ENCODE results near the gene GPSM3.
"Not testable (repeated sequence)": the region's sequence is repeated elsewhere in the genome, so short reads cannot be mapped to it uniquely, and the experiment has no call there.

Gene GPSM3, protein sequence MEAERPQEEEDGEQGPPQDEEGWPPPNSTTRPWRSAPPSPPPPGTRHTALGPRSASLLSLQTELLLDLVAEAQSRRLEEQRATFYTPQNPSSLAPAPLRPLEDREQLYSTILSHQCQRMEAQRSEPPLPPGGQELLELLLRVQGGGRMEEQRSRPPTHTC

DNA sequence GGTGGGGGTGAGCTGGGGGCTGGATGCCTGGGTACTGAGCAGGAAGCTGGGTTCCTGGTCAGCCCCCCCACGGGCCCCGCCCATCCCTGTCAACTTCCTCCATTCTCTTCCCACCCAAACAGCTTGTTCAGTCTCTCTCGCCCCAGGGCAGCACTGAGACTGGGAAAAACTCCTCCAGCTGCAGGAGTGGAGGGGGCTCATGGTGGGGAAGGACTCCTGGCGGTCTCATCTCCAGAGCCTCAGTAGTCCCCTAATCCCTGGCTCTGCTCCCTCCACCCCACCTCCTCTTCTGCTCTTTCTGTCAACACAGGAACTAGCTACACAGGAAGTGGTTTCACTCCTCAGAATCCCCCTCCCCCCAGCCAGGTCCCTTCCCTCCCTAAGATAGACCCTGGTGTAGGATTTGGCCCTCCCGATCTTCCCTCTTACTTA lies at the start of gene GPSM3:
Gene GPSM3 (minus strand): TSS at position 36 of the 432 bp plus-strand sequence. CDS start 130 bp downstream, outside the sequence.
- DNase-seq: no peak

DNA sequence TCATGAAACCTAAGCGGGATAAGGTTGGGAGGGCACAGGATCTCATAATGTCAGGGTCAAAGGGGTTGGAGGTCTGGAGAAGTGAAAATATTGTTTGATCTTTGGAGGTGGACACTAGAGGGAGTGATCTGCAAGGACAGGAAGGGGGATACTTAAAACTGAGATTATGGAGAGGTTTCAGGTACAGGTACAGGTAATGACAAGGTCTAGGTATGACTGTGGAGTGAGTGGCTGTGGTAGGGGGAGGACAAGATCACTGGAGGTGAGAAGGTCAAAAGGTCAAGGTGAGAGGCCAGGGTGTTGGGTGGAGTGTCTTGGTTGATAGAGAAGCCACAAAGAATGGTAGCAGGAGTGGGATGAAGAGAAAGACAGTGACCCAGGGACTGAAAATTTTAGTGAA lies 48.2 kb upstream of the GPSM3 start:
- DNase-seq: no peak

DNA sequence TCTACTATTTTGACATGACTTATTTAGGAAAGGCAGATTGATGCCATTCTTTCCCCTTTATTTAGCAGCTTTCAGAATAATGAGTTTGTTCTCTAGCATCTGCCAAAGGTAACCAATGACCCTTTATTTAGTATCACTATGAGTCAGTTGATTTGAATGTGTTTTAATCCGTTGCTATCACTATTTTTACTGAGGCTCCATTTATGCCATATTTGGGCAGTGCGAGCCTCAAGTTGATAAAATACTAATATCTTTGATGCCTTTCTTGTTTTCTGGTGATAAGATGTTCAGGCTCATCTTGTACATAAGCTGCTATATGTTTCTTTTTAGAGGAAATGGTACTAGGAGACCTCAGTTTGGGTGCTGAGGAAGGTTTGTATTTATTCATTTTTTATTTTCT lies 47.0 kb upstream of the GPSM3 start:
- DNase-seq: no peak

DNA sequence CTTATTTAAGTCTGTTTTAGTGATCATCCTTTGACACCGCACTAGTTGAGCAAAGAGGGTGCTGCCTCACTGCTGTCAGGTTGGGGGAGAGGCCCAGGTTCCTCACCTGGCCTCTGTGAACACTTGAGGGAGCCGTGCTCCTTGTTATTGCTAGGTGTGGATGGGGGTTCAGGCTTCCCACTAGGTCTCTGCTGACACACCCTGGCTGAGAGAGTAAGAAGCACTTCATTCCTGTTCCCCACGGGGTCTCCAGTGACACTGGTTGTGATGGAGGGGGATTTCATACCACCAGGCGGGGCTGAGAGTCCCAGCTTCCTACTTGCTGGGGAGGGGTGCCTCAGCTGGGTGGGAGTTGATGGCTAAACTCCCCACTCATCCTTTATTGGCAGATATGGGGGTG lies 42.5 kb upstream of the GPSM3 start:
- DNase-seq: no peak

DNA sequence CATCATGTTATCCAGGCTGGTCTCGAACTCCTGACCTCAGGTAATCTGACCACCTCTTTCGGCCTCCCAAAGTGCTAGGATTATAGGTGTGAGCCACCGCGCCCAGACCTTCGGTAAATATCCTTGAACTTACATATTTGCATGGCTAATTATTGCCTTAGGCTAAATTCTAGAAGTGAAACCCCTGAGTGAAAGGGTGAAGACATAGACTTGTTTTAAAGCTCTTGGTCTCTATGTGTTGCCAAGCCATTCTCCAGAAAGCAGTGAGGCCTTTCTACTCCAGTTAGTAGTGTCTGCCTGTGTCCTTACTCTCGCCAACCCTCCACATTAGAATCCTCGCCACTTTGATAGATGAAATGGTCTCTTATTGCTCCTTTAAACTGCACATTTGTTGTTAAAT lies 34.0 kb upstream of the GPSM3 start:
- no peak for DNase-seq

DNA sequence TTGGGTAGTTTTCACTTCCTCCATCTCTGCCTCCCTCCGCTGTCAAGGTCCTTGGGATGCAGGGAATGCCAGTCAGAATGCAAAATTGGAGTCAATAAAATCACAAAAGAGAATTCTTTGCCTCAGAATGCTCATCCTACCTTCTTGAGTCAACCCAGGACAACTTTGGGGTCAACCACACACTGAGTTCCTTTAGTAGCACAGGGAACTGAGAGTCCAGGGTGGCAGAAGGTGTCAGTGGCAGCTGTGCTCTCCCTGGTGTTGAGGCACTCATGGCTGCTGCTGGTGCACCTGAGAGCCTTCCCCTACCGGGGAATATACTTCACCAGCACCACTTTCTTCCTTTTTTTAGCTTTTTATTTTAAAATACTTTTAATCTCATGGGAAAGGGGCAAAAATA lies 32.3 kb upstream of the GPSM3 start:
- DNase-seq: no peak

DNA sequence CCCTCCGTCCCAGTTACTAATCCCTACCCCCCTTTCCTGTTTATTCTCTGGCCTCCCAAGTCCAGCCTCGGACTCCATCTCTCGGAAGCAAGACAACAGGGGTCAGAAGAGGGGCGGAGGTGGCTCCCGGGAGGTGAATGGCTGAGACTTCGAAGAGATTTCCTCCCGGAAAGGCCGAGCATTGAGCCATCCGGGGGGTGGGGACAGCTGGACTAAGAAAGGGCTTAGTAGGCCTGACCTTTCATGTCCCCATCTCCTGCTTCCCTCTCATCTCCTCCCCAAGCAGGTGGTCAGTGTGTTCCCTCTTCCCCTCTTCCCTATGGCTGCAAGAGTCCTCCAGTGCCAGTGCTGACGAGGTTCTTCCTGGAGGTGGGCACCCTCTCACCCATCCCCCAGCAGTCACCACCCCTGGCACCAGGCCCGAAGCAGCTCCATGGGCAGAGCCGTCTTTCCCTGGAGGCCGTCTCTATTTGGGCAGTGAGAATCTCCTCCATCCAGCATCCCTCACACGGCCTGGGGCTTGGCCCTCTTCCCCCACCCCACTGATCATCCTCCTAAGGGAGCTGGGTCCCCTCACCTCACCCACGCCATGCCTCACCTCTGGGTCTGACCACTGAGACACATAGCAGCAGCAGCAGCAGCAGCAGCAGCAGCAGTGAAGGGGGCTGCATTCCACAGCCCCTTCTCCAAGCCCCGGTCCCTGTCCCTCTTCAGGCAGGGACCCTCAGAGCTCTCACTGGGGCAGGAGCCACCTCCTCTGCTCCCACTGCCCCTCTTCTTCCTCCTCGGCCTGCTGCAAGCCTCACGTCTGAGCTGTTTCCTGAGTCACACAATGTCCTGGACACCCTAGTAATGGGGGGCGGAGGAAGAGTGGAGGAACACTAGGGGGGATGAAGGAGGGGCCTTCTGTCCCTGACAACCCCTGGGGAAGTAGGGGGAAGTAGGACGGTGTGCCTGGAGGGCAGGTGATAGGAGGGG lies 31.1 kb upstream of the GPSM3 start, which contains the start of gene NOTCH4:
Gene NOTCH4 (minus strand): TSS at position 810 of the 978 bp plus-strand sequence. CDS start 139 bp downstream, at position 671.
- DNase-seq: no peak

DNA sequence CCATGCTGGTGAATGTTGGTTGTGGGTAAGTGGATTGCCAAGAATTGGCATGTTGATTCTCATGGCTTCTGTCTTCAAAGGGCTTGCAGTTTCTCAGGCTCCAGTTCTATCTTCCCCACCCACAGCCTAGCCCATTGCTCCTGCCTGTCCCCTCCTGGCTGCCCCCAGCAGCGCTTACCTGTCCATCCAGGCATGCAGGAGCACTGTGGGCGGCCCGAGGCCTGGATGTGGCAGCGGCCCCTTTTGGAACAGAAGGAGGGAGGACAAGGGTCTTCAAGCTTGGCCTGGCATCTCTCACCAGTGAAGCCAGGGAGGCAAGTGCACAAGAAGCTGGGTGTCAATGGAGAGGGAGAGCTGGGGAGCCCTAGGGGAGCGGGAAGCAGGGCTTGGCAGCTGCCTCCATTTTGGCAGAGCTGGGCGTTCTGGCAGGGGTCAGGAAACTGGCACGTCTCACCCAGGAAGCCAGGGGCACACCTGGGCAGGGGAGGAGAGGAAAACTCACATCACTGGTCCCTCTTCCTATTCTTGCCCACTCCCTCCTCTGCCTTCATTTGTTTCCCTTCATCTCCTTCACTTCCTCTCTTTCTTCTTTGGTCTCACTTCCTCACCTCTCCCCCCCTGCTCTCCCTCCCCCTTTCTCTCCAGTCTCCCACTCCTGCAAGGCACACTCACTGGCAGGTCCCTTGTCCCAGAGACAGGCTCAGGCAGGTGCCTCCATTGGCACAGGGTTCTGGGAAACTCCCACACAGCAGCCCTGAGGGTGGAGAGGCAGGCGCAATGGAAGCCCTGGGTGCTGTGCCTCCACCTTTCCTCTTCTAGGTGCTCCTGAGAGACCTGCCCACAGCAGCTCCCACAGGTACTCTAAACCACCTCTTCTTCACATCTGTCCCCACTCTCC lies 30.1 kb upstream of the GPSM3 start:
- no peak for DNase-seq

DNA sequence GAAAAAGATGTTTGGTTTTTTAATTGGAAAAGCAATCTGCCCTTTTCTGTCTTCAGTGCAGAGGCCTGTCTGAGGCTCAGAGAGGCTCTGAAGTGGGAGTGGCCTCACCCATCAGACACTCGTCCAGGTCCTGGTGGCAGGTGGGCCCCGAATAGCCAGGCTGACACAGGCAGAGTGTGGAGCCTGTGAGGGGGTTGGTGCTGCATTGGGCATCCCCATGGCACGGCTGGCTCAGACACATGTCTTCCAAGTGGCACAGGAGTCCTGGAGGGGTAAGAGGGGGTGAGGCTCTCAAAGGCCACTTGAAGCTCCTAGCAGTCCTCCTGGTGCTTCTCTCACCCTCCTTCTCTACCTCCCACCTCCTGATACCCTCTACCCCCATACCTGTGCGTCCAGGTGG lies 27.6 kb upstream of the GPSM3 start:
- no peak for DNase-seq

DNA sequence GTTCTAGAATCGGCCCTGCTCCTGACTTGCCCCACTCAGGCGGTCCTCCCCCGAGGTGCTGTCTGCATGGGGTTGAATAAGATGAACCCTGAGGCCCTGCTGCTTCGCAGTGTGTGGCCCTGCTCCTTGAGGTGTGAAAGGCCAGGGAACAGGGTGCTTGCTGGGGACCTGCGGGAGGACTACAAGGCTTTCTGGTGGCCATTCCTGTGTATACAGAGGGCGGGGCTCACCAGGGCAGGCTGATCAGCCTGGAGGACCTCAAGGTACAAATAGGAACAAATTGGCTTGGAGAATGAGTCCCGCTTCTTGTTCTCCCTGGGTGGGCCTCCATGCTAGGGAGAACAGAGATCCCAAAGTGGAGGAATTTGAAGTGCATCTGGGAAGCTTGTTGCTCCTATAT lies 25.7 kb upstream of the GPSM3 start:
- DNase-seq: no peak

DNA sequence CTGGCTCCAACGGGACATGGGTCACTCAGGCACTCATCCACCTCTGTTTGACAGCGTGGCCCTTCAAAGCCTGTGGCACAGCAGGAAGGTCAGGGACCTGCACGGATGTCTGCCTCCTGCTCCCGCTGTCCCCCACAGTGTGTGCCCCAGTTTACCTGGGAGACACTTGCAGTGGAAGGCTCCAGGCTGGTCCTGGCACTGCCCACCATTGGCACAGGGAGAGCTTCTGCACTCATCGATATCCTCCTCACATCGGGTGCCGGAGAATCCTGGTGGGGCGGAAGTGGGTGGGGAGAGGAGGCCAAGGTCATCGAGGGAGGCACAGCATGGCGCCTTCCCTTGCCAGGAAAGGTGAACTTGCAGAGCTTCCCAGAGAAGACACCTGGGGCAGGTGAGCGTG lies 24.6 kb upstream of the GPSM3 start:
- no peak for DNase-seq

DNA sequence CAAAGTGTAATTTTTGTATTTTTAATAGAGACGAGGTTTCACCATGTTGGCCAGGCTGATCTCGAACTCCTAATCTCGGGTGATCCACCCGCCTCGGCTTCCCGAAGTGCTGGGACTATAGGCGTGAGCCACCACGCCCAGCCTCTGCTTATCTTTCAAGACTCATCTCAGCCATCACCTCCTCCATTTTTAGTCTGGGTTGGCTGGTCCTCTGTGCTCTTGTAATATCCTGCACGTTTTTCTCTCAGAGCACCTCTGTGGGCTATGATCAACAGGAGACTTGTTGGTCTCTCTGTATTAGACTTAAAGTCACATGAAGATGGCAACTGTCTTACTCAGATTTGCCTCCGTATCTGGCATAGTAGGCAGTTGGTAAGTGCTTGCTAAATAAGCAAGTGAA lies 23.8 kb upstream of the GPSM3 start:
- no peak for DNase-seq

DNA sequence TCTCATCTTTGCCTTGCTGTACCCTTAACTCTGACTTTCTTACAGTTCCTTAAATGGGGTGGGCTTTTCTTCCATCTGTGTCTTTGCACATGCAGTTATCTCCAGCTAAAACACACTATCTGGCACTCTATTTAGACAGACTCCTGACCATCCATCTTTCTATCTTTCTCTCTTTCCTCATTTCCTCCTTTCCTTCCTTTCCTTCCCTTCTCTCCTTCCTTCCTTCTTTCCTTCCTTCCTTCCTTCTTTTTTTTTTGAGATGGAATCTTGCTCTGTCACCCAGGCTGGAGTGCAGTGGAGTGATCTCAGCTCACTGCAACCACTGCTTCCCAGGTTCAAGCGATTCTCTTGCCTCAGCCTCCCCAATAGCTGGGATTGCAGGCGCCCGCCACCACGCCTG lies 23.2 kb upstream of the GPSM3 start:
- no peak for DNase-seq

DNA sequence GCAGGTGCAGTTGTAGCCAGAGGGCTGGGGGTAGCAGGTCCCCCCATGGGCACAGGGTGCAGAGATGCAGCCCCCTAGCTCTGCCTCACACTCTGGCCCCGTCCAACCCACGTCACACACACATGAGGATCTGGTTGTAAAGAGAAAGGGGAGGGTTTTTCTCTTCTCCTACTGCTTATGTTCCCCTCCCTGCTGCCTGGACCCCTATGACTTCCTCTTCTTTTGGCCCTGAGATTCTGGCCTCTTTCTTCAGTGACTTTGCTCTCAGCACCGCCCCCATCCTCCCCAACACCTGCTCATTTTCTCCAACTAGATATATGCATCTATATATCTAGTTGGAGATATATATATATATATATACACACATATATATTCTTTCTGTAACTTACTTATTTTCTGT lies 21.7 kb upstream of the GPSM3 start:
- DNase-seq: no peak

DNA sequence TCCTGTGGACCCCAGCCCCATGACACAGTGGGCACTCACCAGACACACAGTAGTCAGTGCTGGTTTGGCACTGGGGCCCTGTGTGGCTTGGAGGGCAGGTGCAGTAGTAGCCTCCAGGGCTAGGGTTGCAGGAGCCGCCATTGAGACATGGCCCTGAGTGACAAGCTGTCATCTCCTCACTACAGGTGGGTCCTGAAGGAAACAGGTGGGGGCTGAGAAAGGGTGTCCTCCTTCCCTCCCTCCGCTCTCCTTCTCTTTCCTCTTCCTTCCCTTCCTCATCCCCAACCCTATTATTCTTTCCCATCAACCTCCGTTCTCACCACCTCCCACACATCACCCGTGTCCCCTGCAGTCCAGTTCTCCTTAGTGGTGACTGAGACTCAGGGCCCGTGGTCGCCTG lies 21.2 kb upstream of the GPSM3 start:
- no peak for DNase-seq

DNA sequence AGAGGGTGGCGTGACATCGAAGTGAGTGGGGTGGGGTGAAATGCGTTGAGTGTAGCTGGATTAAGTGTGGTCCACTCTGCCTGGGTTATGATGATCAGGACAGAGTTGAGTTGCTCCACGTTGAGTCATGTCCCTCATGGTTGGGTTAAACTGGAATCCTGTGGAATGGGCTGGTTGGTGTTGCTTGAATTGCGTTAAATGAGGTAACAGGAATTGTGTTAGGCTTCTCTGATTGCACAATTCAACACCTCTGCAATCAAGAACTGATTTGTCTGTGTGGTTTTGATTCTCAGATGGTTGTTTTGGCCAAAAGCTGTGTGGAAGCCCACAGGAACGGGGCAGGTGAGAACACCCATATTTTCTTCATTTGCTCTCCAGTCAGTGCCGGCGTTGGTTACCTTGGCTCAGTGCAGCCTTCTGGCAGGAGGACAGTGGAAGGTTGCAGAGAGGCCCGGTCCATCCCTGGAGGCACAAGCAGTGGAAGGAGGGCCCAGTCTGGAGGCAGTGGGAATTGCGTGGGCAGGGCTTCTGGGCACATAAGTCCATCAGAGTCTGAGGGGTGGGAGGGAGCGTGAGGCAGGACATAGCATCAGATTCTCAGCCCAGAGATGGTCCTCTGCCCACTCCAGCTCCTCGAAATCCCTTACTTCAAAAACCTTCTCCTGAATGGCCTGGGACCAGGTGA lies 19.8 kb upstream of the GPSM3 start:
- DNase-seq: no peak

DNA sequence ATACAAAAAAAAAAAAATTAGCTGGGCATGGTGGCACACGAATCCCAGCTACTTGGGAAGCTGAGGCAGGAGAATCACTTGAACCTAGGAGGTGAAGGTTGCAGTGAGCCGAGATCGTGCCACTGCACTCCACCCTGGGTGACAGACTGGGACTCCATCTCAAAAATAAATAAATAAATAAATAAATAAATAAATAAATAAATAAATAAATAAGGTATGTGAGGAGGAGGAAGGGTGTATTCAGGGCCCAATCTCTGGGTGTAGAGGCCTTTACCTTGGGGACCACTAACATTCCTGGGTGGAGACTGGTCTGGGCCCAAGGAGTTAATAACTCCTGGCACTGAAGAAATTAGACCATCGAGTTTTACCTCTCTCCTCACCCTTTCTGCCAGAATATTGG lies 19.0 kb upstream of the GPSM3 start:
- DNase-seq: not testable (repeated sequence)

DNA sequence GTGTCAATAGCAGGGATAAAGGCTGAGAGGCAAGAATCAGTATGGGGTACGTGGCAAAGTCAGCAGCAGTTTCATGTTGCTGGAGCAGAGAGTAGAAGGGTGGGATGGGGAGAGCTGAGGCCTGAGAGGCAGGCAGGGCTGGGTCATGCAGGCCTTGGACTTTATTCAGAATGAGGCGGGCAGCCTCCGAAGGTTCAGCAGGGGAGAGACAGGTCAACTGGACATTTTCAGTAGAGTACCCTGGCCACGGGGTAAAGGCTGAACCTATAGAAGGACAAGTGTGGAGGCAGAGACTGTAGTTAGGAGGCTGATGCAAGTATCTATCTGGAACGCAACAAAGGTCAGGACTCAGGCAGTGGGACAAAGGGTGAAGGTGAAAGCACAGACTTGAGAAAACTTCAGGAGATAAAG lies 17.8 kb upstream of the GPSM3 start:
- no peak for DNase-seq

DNA sequence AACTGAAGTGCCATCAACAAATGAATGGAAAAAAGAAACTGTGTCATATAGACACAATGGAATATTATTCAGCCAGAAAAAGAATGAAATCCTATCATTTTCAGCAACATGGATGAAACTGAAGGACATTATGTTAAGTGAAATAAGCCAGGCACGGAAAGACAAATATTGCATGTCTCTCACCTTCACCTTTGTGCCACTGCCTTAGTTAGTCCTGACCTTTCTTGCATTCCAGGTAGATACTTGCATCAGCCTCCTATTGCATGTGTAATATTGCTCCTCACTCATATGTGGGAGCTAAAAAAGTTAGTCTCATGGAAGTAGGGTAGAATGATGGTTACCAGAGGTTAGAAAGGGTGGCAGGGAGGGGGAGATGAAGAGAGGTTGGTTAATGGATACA lies 16.6 kb upstream of the GPSM3 start:
- DNase-seq: no peak

DNA sequence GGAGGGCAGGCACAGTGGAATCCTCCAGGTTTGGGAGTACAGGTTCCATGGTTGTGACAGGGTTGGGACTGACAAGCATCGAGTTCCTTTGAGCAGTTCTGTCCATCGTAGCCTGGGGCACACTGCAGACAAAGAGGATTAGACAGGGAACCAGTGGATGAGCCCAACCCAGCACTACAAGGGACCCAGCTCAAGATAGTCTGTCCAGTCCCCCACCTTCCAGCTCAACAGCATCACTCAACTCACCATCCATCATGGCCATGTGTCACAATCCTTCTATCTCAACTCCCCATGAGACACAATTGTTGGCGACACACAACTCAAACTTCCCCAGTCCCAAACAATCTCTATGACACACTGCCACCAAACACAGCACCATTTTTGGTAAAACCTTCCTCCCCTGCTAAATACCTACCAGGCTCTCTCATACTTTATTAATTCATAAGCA lies 11.8 kb upstream of the GPSM3 start:
- DNase-seq: no peak

DNA sequence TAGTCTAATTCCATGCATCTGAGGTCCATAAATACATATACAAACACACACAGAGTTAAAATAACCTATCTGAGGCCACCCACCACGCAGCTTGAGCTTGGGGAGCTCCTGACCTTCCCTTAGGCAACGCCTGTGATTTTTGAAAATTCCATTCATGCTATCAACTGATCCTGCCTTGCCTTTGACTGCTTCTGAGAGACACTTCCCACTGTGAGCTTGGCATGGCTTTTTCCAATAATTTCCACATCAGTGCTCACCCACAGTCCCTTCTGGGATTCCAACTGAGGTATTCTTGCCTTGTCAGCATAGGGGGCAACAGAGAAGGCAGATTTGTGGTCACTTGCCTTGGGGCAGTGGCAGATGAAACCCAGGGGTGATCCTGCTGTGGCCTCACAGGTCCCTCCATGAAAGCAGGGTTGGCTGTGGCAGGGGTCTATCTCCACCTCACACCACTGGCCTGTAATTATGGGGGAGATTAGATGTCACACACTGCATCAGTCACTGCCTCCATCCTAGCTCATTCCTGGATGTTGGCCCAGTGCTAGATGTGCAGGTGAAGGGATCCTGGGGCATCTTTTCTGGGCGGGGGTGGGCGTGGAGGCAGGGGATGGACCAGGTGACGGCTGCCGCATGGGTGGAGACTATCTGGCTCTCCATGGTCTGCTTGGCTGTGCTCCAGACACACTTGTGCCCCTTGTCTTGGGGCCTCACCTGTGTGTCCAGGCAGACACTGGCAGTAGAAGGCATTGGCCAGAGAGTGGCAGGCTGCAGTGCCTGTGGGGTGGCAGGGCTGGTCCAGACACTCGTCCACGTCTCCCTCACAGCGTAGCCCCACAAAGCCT lies 11.2 kb upstream of the GPSM3 start:
- no peak for DNase-seq

DNA sequence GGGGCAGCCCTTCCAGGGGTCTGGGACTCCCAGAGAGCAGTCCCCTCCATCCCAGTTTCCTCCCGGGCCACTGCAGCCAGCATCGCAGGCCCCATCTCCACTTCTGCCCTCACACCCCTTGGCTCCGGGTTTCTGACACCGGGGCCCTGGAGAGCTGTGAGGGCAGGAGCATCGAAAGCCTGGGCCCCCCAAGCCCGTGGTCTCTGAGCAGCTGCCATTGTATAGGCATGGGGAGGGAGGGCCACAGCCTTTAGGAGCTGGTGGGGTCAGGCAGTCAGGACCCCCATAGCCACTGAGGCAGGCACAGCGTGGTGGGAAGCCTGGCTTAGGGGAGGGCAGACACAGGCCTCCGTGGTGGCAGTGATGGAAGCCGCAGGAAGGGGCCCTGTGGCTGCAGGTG lies 9.7 kb upstream of the GPSM3 start:
- DNase-seq: no peak

All from DMS 273 treated with DMSO at 0.1 percent for 48 hours (cell line).